ENCODE results near the gene RGS8.

DNA sequence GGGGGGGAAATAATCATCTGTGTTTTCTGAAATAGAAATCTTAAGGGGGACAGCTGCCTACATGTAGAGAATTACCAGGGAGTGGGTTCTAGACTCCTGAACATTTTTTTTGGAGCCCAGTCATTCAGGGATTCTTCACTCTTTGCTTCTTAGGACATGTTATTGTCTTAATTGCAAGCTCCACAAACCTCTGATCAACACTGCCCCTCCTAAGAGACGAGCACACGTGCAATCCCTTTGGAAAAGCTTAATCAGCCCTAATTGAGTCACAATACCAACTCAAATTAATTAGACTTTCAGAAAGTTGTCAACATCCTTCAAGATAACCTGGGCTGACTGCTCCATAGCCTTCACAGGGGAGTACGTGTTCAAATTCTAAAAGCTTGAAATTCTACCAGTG lies 21.4 kb downstream of the RGS8 start:
- TF ChIP-seq, protein P1, sequence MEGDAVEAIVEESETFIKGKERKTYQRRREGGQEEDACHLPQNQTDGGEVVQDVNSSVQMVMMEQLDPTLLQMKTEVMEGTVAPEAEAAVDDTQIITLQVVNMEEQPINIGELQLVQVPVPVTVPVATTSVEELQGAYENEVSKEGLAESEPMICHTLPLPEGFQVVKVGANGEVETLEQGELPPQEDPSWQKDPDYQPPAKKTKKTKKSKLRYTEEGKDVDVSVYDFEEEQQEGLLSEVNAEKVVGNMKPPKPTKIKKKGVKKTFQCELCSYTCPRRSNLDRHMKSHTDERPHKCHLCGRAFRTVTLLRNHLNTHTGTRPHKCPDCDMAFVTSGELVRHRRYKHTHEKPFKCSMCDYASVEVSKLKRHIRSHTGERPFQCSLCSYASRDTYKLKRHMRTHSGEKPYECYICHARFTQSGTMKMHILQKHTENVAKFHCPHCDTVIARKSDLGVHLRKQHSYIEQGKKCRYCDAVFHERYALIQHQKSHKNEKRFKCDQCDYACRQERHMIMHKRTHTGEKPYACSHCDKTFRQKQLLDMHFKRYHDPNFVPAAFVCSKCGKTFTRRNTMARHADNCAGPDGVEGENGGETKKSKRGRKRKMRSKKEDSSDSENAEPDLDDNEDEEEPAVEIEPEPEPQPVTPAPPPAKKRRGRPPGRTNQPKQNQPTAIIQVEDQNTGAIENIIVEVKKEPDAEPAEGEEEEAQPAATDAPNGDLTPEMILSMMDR (IDR thresholded peaks at IDR 0.05): no peak
- TF ChIP-seq POLR2A (IDR thresholded peaks at IDR 0.05): no peak

All from heart left ventricle (tissue), 13 donors.